ENCODE measurements around the gene LRCH1.

LRCH1 gene

GRCh38 chr13:46663206-46664037 lies 110.5 kb downstream of the LRCH1 start:
- DNase-seq (ENCODE audit: extremely low read depth in 1 of 2, low read depth in 1 of 2) = no peak

- DNase-seq (ENCODE audit: extremely low read depth in 1 of 2, low read depth in 1 of 2) = no peak
These were observed 111.2 kb downstream of the LRCH1 start for GRCh38 chr13:46664195-46664594.

- DNase-seq (ENCODE audit: extremely low read depth in 1 of 2, low read depth in 1 of 2) = no peak
These were observed 112.3 kb downstream of the LRCH1 start for GRCh38 chr13:46665248-46665632.

GRCh38 chr13:46665633-46666482 lies 112.9 kb downstream of the LRCH1 start:
- DNase-seq (ENCODE audit: extremely low read depth in 1 of 2, low read depth in 1 of 2) = no peak

GRCh38 chr13:46666727-46667456 lies 113.9 kb downstream of the LRCH1 start:
- DNase-seq (ENCODE audit: extremely low read depth in 1 of 2, low read depth in 1 of 2) = no peak

GRCh38 chr13:46667687-46668281 lies 114.8 kb downstream of the LRCH1 start:
- no peak for DNase-seq (ENCODE audit: extremely low read depth in 1 of 2, low read depth in 1 of 2)

- no peak for DNase-seq (ENCODE audit: extremely low read depth in 1 of 2, low read depth in 1 of 2)
These were observed 115.3 kb downstream of the LRCH1 start for GRCh38 chr13:46668302-46668720.

- no peak for DNase-seq (ENCODE audit: extremely low read depth in 1 of 2, low read depth in 1 of 2)
These were observed 116.1 kb downstream of the LRCH1 start for GRCh38 chr13:46668931-46669525.

GRCh38 chr13:46672338-46673090 lies 119.5 kb downstream of the LRCH1 start:
- no peak for DNase-seq (ENCODE audit: extremely low read depth in 1 of 2, low read depth in 1 of 2)

- no peak for DNase-seq (ENCODE audit: extremely low read depth in 1 of 2, low read depth in 1 of 2)
These were observed 122.0 kb downstream of the LRCH1 start for GRCh38 chr13:46675016-46675415.

- no peak for DNase-seq (ENCODE audit: extremely low read depth in 1 of 2, low read depth in 1 of 2)
These were observed 123.4 kb downstream of the LRCH1 start for GRCh38 chr13:46676378-46676725.

- DNase-seq (ENCODE audit: extremely low read depth in 1 of 2, low read depth in 1 of 2) = no peak
These were observed 126.6 kb downstream of the LRCH1 start for GRCh38 chr13:46679369-46680120.

- DNase-seq (ENCODE audit: extremely low read depth in 1 of 2, low read depth in 1 of 2) = no peak
These were observed 129.0 kb downstream of the LRCH1 start for GRCh38 chr13:46682015-46682414.

- no peak for DNase-seq (ENCODE audit: extremely low read depth in 1 of 2, low read depth in 1 of 2)
These were observed 129.7 kb downstream of the LRCH1 start for GRCh38 chr13:46682707-46683106.

- DNase-seq (ENCODE audit: extremely low read depth in 1 of 2, low read depth in 1 of 2) = no peak
These were observed 130.8 kb downstream of the LRCH1 start for GRCh38 chr13:46683676-46684260.

- no peak for DNase-seq (ENCODE audit: extremely low read depth in 1 of 2, low read depth in 1 of 2)
These were observed 131.5 kb downstream of the LRCH1 start for GRCh38 chr13:46684287-46685001.

- no peak for DNase-seq (ENCODE audit: extremely low read depth in 1 of 2, low read depth in 1 of 2)
These were observed 132.2 kb downstream of the LRCH1 start for GRCh38 chr13:46685006-46685730.

Data from activated CD8-positive, alpha-beta memory T cell treated with anti-CD3 and anti-CD28 coated beads for 1 hour (primary cell).